ENCODE data around the gene TMEM151B. TPM values are rescaled to one million over a fixed set of nuclear protein-coding genes. Genes with fewer than 3 reads are reported as not detected.
A peak's percentile ranks its signal among the peaks of the same experiment; 100 is the strongest.

Gene TMEM151B
- total RNA-seq: under 1 TPM in 1 of 7 donors, not detected in 6; 0.17 TPM
- polyA plus RNA-seq: under 1 TPM in 2 of 3 donors, not detected in 1; 0.03 to 0.11 TPM
- long read RNA-seq, donor 1: 0 reads
- long read RNA-seq, donor 2: 0 reads

- H3K4me1 ChIP-seq: peaks cover 0 to 53% (median 30%) of the 10 kb centered on the region in 6 donors
- H3K27ac ChIP-seq: no peak within 1 kb of the TSS
- H3K27me3 ChIP-seq (replicated peaks in 1 of 7): peaks cover 0 to 70% (median 38%) of the 10 kb centered on the region in 7 donors
- peak within 1 kb of the TSS in 5 of 8 donors; percentile 16 to 68 (median 38) for H3K4me3 ChIP-seq
- no peak for DNase-seq
- no peaks in the 10 kb centered on the region for H3K36me3 ChIP-seq
- TF ChIP-seq CTCF (IDR thresholded peaks at IDR 0.05 in 8 of 11, conservative IDR thresholded peaks at IDR 0.05 in 3 of 11) (no peak), POLR2AphosphoS5 (IDR thresholded peaks at IDR 0.05) (no peak), POLR2A (IDR thresholded peaks at IDR 0.05) (no peak)
- WGBS, 5 donors: 11 to 33% (median 16%) methylated on average over 13 to 29 of the region's 29 CpGs
- intact Hi-C loops (cut with DNase I; ENCODE audit: low total_unique reads): no loop called here
- no peaks in the 10 kb centered on the region for H3K9me3 ChIP-seq
Observed at GRCh38 chr6:44269921-44270525, at the start of gene TMEM151B. Gene TMEM151B (plus strand): TSS chr6:44270450. CDS start chr6:44270743, 293 bp downstream.

DNA sequence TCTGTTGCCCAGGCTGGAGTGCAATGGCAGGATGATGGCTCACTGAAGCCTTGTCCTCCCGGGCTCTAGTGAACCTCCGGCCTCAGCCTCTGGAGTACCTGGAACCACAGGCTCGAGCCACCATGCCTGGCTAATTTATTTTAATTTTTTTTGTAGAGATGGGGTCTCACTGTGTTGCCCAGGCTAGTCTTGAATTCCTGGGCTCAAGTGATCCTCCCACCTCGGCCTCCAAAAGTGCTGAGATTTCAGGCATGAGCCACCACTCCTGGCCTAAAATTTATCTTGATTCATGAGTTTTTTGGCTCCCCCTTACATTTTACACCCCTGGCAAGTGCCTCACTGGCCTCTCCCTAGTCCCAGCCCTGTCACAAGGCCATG lies 49.3 kb upstream of the TMEM151B start:
- peak overlapping the region in 5 of 8 donors; percentile 1 to 80 (median 54) for H3K27ac ChIP-seq
- H3K27me3 ChIP-seq (replicated peaks in 1 of 7): peaks cover 0 to 16% (median 0%) of the 10 kb centered on the region in 7 donors
- no peaks in the 10 kb centered on the region for H3K9me3 ChIP-seq
- H3K36me3 ChIP-seq: no peaks in the 10 kb centered on the region
- intact Hi-C loops (cut with DNase I; ENCODE audit: low total_unique reads): no loop called here
- TF ChIP-seq POLR2AphosphoS5 (IDR thresholded peaks at IDR 0.05) (no peak), CTCF (IDR thresholded peaks at IDR 0.05 in 8 of 11, conservative IDR thresholded peaks at IDR 0.05 in 3 of 11) (no peak), POLR2A (IDR thresholded peaks at IDR 0.05) (no peak)
- 93 to 98% (median 95%) methylated on average over 4 of the region's 4 CpGs for WGBS, 5 donors
- H3K4me3 ChIP-seq: no peak overlapping the region
- H3K4me1 ChIP-seq: peaks cover 25 to 88% (median 74%) of the 10 kb centered on the region in 6 donors
- DNase-seq: no peak

GRCh38 chr6:44221291-44221960 lies 48.8 kb upstream of the TMEM151B start:
- intact Hi-C loops (cut with DNase I; ENCODE audit: low total_unique reads): no loop called here
- DNase-seq: peak; percentile 94
- 13 to 26% (median 14%) methylated on average over 4 of the region's 4 CpGs for WGBS, 5 donors

More at GRCh38 chr6:44221291-44221960, 48.8 kb upstream of the TMEM151B start:
- peak overlapping the region in 7 of 8 donors; percentile 1 to 80 (median 48) for H3K27ac ChIP-seq
- peaks cover 0 to 16% (median 0%) of the 10 kb centered on the region in 7 donors for H3K27me3 ChIP-seq (replicated peaks in 1 of 7)
- TF ChIP-seq POLR2AphosphoS5 (IDR thresholded peaks at IDR 0.05): peak; percentile 60 to 72 (median 66)
- peak; percentile 55 to 90 (median 85) for TF ChIP-seq CTCF (IDR thresholded peaks at IDR 0.05 in 8 of 11, conservative IDR thresholded peaks at IDR 0.05 in 3 of 11)
- TF ChIP-seq POLR2A (IDR thresholded peaks at IDR 0.05): no peak
- no peaks in the 10 kb centered on the region for H3K9me3 ChIP-seq
- H3K36me3 ChIP-seq: no peaks in the 10 kb centered on the region
- peak overlapping the region in 1 of 8 donors; percentile 36 for H3K4me3 ChIP-seq
- H3K4me1 ChIP-seq: peaks cover 25 to 93% (median 77%) of the 10 kb centered on the region in 6 donors

Measured in spleen (tissue), 13 donors.